ENCODE measurements around the gene PRPF31. TPM values are rescaled to one million over a fixed set of nuclear protein-coding genes. Genes with fewer than 3 reads are reported as not detected.

The PRPF31 gene
- total and polyA plus RNA-seq, 9 of the 15 experiments (the other 6 are each of a cell fraction or from before 2014, with no cell fraction given): 5.8 to 92.2 (median 69.2) TPM

DNA sequence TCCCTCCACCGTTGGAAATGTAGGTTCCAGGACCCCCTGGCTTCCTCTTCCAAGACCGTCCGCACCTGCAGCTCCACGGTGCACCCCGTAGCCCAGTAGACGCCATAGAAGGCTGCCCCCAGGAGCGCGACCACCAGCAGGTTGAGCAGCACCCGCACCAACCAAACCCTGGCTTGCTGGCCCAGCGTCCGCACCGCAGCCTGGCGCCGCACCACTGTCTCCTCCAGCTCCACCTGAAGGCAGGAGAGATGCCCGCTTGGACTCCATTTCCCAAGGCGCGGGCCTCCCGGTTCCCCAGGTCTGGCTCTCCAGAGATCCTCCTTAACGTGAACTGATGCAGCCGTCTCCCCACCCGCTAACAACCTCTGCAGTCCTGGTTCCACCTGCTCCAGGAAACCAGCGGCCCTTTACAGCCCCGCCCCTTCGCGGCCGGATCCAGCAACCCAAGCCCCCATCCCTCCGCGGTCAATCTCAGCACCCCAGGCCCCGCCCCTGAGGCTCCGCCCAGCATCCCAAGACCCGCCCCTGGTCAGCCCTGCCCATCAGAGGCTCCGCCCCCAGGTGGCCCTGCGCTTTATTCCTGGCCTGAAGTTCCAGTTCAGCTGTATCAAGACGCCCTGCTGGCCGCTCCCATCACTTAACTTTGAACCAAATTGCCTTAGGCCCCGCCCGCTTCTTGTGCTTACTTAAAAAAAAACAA is 49.0 kb downstream of the PRPF31 start:
- WGBS (ENCODE audit: insufficient coverage, low coverage, missing lambda C conversion rate): 30% methylated on average over 23 of the region's 37 CpGs
- no peaks in the 10 kb centered on the region for H3K27me3 ChIP-seq (ENCODE audit: control insufficient read depth in 2 of 2, insufficient read depth in 2 of 2, low read length in 2 of 2)
- no peak for TF ChIP-seq TCF3 (CRISPR knock-in tag; IDR thresholded peaks at IDR 0.05)
- 0 out of 2 replicates have a peak, but pooled peaks have one; percentile 7 for TF ChIP-seq KLF16 (IDR thresholded peaks at IDR 0.05)
- TF ChIP-seq, protein P1, sequence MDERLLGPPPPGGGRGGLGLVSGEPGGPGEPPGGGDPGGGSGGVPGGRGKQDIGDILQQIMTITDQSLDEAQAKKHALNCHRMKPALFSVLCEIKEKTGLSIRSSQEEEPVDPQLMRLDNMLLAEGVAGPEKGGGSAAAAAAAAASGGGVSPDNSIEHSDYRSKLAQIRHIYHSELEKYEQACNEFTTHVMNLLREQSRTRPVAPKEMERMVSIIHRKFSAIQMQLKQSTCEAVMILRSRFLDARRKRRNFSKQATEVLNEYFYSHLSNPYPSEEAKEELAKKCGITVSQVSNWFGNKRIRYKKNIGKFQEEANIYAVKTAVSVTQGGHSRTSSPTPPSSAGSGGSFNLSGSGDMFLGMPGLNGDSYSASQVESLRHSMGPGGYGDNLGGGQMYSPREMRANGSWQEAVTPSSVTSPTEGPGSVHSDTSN (CRISPR knock-in tag; IDR thresholded peaks at IDR 0.05; ENCODE audit: low read depth): peak; percentile 42; the same call in 1 of the 2 replicates
- TF ChIP-seq, protein P1 (tag; conservative IDR thresholded peaks at IDR 0.05; ENCODE audit: low read depth): no peak; the same call in 1 of the 2 replicates
- TF ChIP-seq, protein P2, sequence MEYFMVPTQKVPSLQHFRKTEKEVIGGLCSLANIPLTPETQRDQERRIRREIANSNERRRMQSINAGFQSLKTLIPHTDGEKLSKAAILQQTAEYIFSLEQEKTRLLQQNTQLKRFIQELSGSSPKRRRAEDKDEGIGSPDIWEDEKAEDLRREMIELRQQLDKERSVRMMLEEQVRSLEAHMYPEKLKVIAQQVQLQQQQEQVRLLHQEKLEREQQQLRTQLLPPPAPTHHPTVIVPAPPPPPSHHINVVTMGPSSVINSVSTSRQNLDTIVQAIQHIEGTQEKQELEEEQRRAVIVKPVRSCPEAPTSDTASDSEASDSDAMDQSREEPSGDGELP (CRISPR knock-in tag; IDR thresholded peaks at IDR 0.05; ENCODE audit: borderline replicate concordance): peak; percentile 58; the same call in 1 of the 2 replicates
- peak; percentile 60; the same call in 1 of the 2 replicates for TF ChIP-seq ZNF384 (IDR thresholded peaks at IDR 0.05; ENCODE audit: low read depth, low read length)
- peak in 1 of 2 experiments; percentile 63; a peak in 2 of 4 replicates for TF ChIP-seq KDM1A (IDR thresholded peaks at IDR 0.05)
- no peak for TF ChIP-seq FOXK2 (conservative IDR thresholded peaks at IDR 0.05 in 1 of 2, IDR thresholded peaks at IDR 0.05 in 1 of 2; ENCODE audit: low read depth in 2 of 2)
- TF ChIP-seq RCOR1 (IDR thresholded peaks at IDR 0.05; ENCODE audit: borderline replicate concordance in 1 of 2, low read depth in 2 of 2, low read length in 2 of 2): peak in 1 of 2 experiments; percentile 69; a peak in 2 of 4 replicates
- TF ChIP-seq HNRNPLL (IDR thresholded peaks at IDR 0.05; ENCODE audit: low read depth, low read length, poor library complexity, severe bottlenecking): peak; percentile 15
- TF ChIP-seq POLR2G (IDR thresholded peaks at IDR 0.05; ENCODE audit: low read depth, low read length): peak; percentile 38; the same call in 1 of the 2 replicates

More for the DNA sequence above, 49.0 kb downstream of the PRPF31 start:
- 0 out of 2 replicates have a peak overlapping the region, but pooled peaks have one; percentile 28 for H3K4me2 ChIP-seq (ENCODE audit: insufficient read depth, low read length)
- H3K36me3 ChIP-seq (ENCODE audit: control insufficient read depth, insufficient read depth, low read length): no peaks in the 10 kb centered on the region
- peak overlapping the region in 1 of 2 experiments; percentile 41; a peak in 2 of 4 replicates for H3K9ac ChIP-seq (ENCODE audit: insufficient read depth in 1 of 2, low read depth in 2 of 2, low read length in 2 of 2)
- H4K20me1 ChIP-seq (replicated peaks; ENCODE audit: control insufficient read depth, insufficient read depth, low read length): 0 out of 2 replicates have a peak, but pooled peaks cover 10% of the 10 kb centered on the region
- DNase-seq (ENCODE audit: extremely low read depth in 1 of 4, low spot score in 3 of 4): peak; percentile 89 to 94 (median 91)
- H3K4me1 ChIP-seq (replicated peaks in 1 of 2; ENCODE audit: control insufficient read depth in 2 of 2, insufficient read depth in 2 of 2, low read length in 2 of 2): peaks cover 14 to 58% of the 10 kb centered on the region in 2 experiments
- ChIA-PET POLR2A (interaction anchor here (0.7 to 1.1 kb wide), 5 partner anchors 11 to 37 kb away, joined by 3 to 5 read pairs (median 4); partner anchors contain the start of genes MBOAT7 and RPS9), CTCF (ENCODE audit: low intra/inter-chr PET ratio) (interaction anchor here (0.6 to 1.6 kb wide), 2 partner anchors 52 to 67 kb away, joined by 6 to 7 read pairs; no protein-coding TSS in a partner anchor)
- H3K79me2 ChIP-seq (ENCODE audit: control insufficient read depth, insufficient read depth, low read length): peaks cover 7% of the 10 kb centered on the region; the same call in 2 of the 3 replicates
- no peak overlapping the region for H2AFZ ChIP-seq (ENCODE audit: low read depth, low read length)
- intact Hi-C loops (cut with micrococcal nuclease): no loop called here
- no peak overlapping the region for H3K27ac ChIP-seq (ENCODE audit: extremely low read depth, low read depth, low read length)
- H3K9me3 ChIP-seq (replicated peaks; ENCODE audit: control insufficient read depth, insufficient read depth, low read depth, low read length): no peaks in the 10 kb centered on the region
- in situ Hi-C loops (cut with MboI): loop anchor here (5.0 kb wide), 1 partner anchor 63 kb away; no protein-coding TSS in a partner anchor
- peak; percentile 79 for ATAC-seq
- no peaks in the 10 kb centered on the region for H3K9me1 ChIP-seq (ENCODE audit: control insufficient read depth, insufficient read depth, low read length)
- H3K4me3 ChIP-seq: no peak overlapping the region
- peak; percentile 95 for FAIRE-seq
- no TSS peak for BruUV-seq (replicated peaks)
